Thyroid gland (tissue), 4 donors: ENCODE measurements around the gene BAD. TPM values are rescaled to one million over a fixed set of nuclear protein-coding genes. Genes with fewer than 3 reads are reported as not detected.

Source experiments
- DNase-seq, 2 donors: peaks; one replicate each; pipeline ENCODE4 v3.0.0-alpha.2; 2019
- H3K27ac ChIP-seq, 3 donors: fragments of 200-600 bp; sonication (generic); 1 replicate in 2 of 3; 2 replicates in 1 of 3; pipeline ENCODE4 v1.5.1; 2016 to 2019; ENCODE audit warnings: mild to moderate bottlenecking in 1 of 3, moderate library complexity in 1 of 3
- H3K27me3 ChIP-seq: fragments of 200-600 bp; sonication (generic); one replicate; pipeline ENCODE4 v1.5.1; 2019
- H3K36me3 ChIP-seq, 2 donors: fragments of 200-600 bp; sonication (generic); one replicate each; pipeline ENCODE4 v1.5.1; 2016 to 2019
- H3K4me1 ChIP-seq, 2 donors: fragments of 200-600 bp; sonication (generic); one replicate each; pipeline ENCODE4 v1.5.1; 2017 to 2019
- H3K4me3 ChIP-seq, 3 donors: fragments of 200-600 bp; sonication (generic); replicated peaks in 1 of 3; 1 replicate in 2 of 3; 2 replicates in 1 of 3; pipeline ENCODE4 v1.5.1; 2016; ENCODE audit warnings: mild to moderate bottlenecking in 1 of 3
- H3K9me3 ChIP-seq: fragments of 200-600 bp; sonication (generic); one replicate; pipeline ENCODE4 v1.5.1; 2017
- POLR2A ChIP-seq, 2 donors: fragments of 450-650 bp; IDR thresholded peaks; one replicate each; pipeline ENCODE4 v1.6.1; 2017; ENCODE audit warnings: antibody characterized with exemption in 2 of 2, mild to moderate bottlenecking in 2 of 2, moderate library complexity in 1 of 2
- WGBS, 2 donors: methylation state at CpG; one replicate each; pipeline ENCODE4 v1.1.5; 2017; 5-methylcytosine and 5-hydroxymethylcytosine counted together
- intact Hi-C: fragments of 100-400 bp; cut with DNase I; formaldehyde crosslinking; loops from one replicate; pipeline ENCODE4 v1.15.1; 2023
- total RNA-seq, 4 donors: library from RNA; depleted of rRNA; stranded (reverse); fragments of >200 nt; gene quantifications; one replicate each; pipeline ENCODE4 v1.2.3, GENCODE V29; 2016
- TF ChIP-seq, protein P1 (sequence below), 6 experiments: fragments of 200-600 bp in 3 of 6; fragments of 450-650 bp in 3 of 6; sonication (generic) in 3 of 6; IDR thresholded peaks; one replicate each; pipeline ENCODE4 v1.5.1; 2016 to 2019; ENCODE audit warnings: antibody characterized with exemption in 6 of 6, mild to moderate bottlenecking in 2 of 6, inconsistent platforms in 1 of 6, moderate library complexity in 1 of 6

BAD gene
- total RNA-seq, 4 donors from 2014 or later = 79.0 to 239 (median 148) TPM

DNA sequence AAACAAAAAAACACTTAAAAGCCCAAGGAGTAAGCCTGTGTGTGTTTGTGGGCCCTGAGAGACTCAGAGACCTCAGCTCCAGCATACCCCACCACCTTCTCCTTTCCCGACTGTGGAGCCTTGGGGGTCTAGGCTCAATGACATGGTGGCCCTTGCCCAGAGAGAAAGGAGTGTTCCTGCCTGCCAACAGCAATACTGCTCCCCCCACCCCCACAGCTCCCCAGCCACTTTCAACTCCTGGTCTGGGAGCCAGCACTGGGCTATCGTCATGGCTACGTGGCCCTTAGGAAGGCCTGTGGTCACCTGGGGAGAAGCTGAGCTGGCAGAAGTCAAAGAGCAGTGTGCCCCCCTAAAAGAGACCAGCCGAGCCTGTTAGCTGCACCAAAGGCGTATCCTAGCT is 40.4 kb downstream of the BAD start:
- Histone ChIP-seq H3K36me3 (no peaks in the 10 kb centered on the region), H3K4me1 (peaks cover 36 to 37% of the 10 kb centered on the region in 2 donors), H3K4me3 (no peak overlapping the region), H3K9me3 (no peaks in the 10 kb centered on the region), H3K27me3 (no peaks in the 10 kb centered on the region), H3K27ac (no peak overlapping the region)
- TF ChIP-seq, protein P1, sequence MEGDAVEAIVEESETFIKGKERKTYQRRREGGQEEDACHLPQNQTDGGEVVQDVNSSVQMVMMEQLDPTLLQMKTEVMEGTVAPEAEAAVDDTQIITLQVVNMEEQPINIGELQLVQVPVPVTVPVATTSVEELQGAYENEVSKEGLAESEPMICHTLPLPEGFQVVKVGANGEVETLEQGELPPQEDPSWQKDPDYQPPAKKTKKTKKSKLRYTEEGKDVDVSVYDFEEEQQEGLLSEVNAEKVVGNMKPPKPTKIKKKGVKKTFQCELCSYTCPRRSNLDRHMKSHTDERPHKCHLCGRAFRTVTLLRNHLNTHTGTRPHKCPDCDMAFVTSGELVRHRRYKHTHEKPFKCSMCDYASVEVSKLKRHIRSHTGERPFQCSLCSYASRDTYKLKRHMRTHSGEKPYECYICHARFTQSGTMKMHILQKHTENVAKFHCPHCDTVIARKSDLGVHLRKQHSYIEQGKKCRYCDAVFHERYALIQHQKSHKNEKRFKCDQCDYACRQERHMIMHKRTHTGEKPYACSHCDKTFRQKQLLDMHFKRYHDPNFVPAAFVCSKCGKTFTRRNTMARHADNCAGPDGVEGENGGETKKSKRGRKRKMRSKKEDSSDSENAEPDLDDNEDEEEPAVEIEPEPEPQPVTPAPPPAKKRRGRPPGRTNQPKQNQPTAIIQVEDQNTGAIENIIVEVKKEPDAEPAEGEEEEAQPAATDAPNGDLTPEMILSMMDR (IDR thresholded peaks at IDR 0.05) = no peak
- TF ChIP-seq POLR2A (IDR thresholded peaks at IDR 0.05) = no peak
- DNase-seq = no peak
- WGBS, 2 donors = 67 to 73% methylated on average over 5 of the region's 5 CpGs
- intact Hi-C loops = no loop called here

DNA sequence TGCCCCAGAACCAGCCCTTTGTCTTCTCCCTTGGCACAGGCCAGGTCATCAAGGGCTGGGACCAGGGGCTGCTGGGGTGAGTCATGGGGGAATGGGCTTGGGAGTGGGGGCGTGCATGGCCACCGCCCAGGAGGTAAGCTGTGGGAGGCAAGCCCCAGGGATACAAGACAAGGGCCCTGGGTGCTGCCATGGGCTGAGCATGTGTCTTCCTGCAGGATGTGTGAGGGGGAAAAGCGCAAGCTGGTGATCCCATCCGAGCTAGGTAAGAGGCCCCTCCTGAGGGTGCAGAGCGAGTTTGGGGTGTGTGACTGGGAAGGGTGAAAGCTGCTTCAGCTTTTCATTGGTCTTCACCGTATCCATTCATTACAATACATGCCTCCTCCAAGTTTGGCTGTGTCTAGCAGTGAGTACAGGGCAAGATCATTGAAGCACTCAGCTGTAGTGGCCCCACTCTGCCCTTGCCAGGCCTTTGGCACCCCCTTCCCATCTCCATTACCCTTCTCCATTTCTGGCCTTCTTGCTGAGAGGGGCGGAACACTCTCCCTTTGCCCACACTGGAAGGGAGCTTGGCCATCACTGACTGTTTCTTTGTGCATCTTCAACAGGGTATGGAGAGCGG is 41.1 kb downstream of the BAD start:
- intact Hi-C loops = no loop called here

DNA sequence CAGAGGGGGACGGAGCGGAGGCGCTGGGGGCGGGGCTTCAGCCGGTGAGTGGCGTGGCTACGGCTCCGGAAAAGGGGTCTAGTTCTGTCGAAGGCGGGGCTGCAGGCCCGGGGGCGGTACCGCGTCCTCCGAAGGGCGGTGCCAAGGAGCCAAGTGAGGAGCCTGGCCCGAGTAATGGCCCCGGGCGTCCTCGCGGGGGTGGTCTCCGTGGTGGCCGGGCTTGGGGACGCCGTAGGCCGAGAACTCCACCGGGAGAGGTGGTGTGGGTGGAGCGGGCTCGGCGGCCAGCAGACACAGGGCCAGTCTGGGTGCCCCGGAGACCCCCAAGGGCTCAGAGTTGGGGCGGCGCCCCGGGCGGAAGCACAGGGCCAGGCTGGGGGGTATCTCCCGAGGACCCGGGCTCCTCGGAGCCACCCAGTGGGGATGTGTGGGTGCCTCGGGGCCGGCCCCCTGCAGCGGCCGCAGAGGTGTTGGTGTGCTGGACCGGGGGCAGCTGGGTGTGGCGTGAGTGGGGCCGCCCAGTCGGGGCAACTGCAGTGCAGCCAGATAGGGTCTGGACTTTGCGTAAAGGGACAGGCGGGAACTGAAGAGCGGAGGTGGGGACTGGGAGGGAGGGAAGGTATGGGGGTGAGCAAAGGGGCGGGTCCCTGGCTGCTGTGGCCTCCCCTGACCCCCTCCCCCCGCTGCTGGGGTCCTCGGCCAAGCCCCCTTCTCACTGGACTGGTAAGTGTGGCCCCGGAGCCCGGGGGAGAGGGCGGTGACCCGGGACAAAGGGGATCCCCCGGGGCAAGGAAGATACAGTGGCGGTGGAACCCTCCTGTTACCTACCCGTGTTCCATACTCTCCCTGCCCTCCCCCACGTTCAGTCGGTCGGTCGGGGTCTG is 42.7 kb downstream of the BAD start:
- intact Hi-C loops = no loop called here
- peak; percentile 50 to 61 for DNase-seq
- no peaks in the 10 kb centered on the region for H3K27me3 ChIP-seq
- peak overlapping the region; percentile 28 to 95 (median 63) for H3K4me3 ChIP-seq
- peak overlapping the region; percentile 78 to 99 (median 95) for H3K27ac ChIP-seq
- peak in 1 of 2 donors; percentile 7 for TF ChIP-seq POLR2A (IDR thresholded peaks at IDR 0.05)
- TF ChIP-seq, protein P1 (IDR thresholded peaks at IDR 0.05) = no peak
- no peaks in the 10 kb centered on the region for H3K9me3 ChIP-seq
- 0 to 1% methylated on average over 37 to 44 of the region's 63 CpGs for WGBS, 2 donors
- H3K4me1 ChIP-seq = peaks cover 31 to 36% of the 10 kb centered on the region in 2 donors
- H3K36me3 ChIP-seq = peaks cover 10 to 12% of the 10 kb centered on the region in 2 donors

More for the DNA sequence above, 41.1 kb downstream of the BAD start:
- peaks cover 0 to under 1% of the 10 kb centered on the region in 2 donors for H3K36me3 ChIP-seq
- TF ChIP-seq, protein P1 (IDR thresholded peaks at IDR 0.05) = no peak
- TF ChIP-seq POLR2A (IDR thresholded peaks at IDR 0.05) = no peak
- H3K27me3 ChIP-seq = no peaks in the 10 kb centered on the region
- 85 to 88% methylated on average over 8 of the region's 8 CpGs for WGBS, 2 donors
- peaks cover 36 to 37% of the 10 kb centered on the region in 2 donors for H3K4me1 ChIP-seq
- H3K4me3 ChIP-seq = no peak overlapping the region
- H3K9me3 ChIP-seq = no peaks in the 10 kb centered on the region
- H3K27ac ChIP-seq = peak overlapping the region in 2 of 3 donors; percentile 78 to 99
- no peak for DNase-seq

DNA sequence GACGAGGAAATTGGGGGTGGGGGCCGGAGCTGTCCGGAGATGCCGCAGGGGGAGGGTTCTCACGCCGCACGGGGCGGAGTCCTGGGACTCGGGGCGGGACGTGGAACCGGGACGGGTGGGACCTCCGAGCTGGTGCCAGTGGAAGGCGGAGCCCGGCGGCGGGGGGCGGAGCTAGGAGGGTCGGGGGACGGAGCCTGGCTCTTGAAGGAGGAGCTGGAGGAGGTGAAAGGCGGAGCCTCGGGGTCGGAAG is 43.3 kb downstream of the BAD start:
- Histone ChIP-seq H3K4me1 (peaks cover 31 to 36% of the 10 kb centered on the region in 2 donors), H3K36me3 (peaks cover 10 to 12% of the 10 kb centered on the region in 2 donors), H3K4me3 (peak overlapping the region in 2 of 3 donors; percentile 35 to 45), H3K27me3 (no peaks in the 10 kb centered on the region), H3K9me3 (no peaks in the 10 kb centered on the region), H3K27ac (peak overlapping the region; percentile 95 to 99 (median 98))
- intact Hi-C loops = no loop called here
- WGBS, 2 donors = 0% methylated on average over 6 to 12 of the region's 24 CpGs
- DNase-seq = peak; percentile 99 to 100
- TF ChIP-seq, protein P1 (IDR thresholded peaks at IDR 0.05) = no peak
- TF ChIP-seq POLR2A (IDR thresholded peaks at IDR 0.05) = no peak
